Testis (tissue), 2 donors: ENCODE measurements around the gene PARP9.

Experiments used
- CTCF ChIP-seq, 3 experiments: fragments of 450-650 bp in 2 of 3; fragments of 200-600 bp in 1 of 3; sonication (generic) in 1 of 3; IDR thresholded peaks; one replicate each; pipeline ENCODE4 v1.5.1; 2016 to 2019; ENCODE audit warnings: antibody characterized with exemption in 3 of 3, mild to moderate bottlenecking in 2 of 3, moderate library complexity in 1 of 3
- POLR2A ChIP-seq: fragments of 450-650 bp; IDR thresholded peaks from one replicate; pipeline ENCODE4 v1.6.1; 2017; ENCODE audit warnings: antibody characterized with exemption, mild to moderate bottlenecking, moderate library complexity

GRCh38 chr3:122505676-122506075, 58.4 kb downstream of the PARP9 start:
- no peak for TF ChIP-seq CTCF (IDR thresholded peaks at IDR 0.05)
- TF ChIP-seq POLR2A: no peak
